ENCODE data around the gene ALG9.

GRCh38 chr11:111774955-111775710 is 96.2 kb downstream of the ALG9 start:
- TF ChIP-seq CTCF (conservative IDR thresholded peaks at IDR 0.05; ENCODE audit: low read length): no peak
- no peak for TF ChIP-seq EZH2phosphoT487 (IDR thresholded peaks at IDR 0.05; ENCODE audit: borderline replicate concordance)
